Activated B cell treated with CpG ODN at 0.5 μM for 24 hours (primary cell): ENCODE results near the gene CENPF. TPM values are rescaled to one million over a fixed set of nuclear protein-coding genes. Genes with fewer than 3 reads are reported as not detected.
"Not testable (repeated sequence)": the region's sequence is repeated elsewhere in the genome, so short reads cannot be mapped to it uniquely, and the experiment has no call there.

Experiments used
- ATAC-seq: fragments of 200-7000 bp; cut with Tn5 transposase; one replicate; pipeline ENCODE4 v1.10.0; 2021; ENCODE audit warnings: low read depth, mild to moderate bottlenecking, moderate library complexity
- CTCF ChIA-PET: fragments of 350-600 bp; sonication (Branson Sonifier 250); formaldehyde crosslinking; loops from one replicate; lab custom pipeline; 2021; ENCODE audit warnings: antibody characterized with exemption; lab: Charles Lee
- POLR2A ChIA-PET: fragments of 350-600 bp; sonication (Branson Sonifier 250); formaldehyde crosslinking; loops from one replicate; lab custom pipeline; 2021; ENCODE audit warnings: antibody characterized with exemption; lab: Charles Lee
- DNase-seq: peaks from one replicate; pipeline ENCODE4 v3.0.0; 2022
- H3K27ac Mint-ChIP-seq: one replicate; pipeline ENCODE4 v1.8.0; 2020; ENCODE audit warnings: mixed read lengths
- H3K27me3 Mint-ChIP-seq: one replicate; pipeline ENCODE4 v1.8.0; 2021; ENCODE audit warnings: mixed read lengths
- H3K36me3 Mint-ChIP-seq: one replicate; pipeline ENCODE4 v1.8.0; 2021; ENCODE audit warnings: low read depth, mixed read lengths
- H3K4me1 Mint-ChIP-seq: one replicate; pipeline ENCODE4 v1.8.0; 2021; ENCODE audit warnings: mixed read lengths
- H3K4me3 Mint-ChIP-seq: one replicate; pipeline ENCODE4 v1.8.0; 2020; ENCODE audit warnings: mild to moderate bottlenecking, mixed read lengths
- H3K9me3 Mint-ChIP-seq: one replicate; pipeline ENCODE4 v1.8.0; 2020; ENCODE audit warnings: mixed read lengths
- intact Hi-C: fragments of 100-400 bp; cut with micrococcal nuclease; formaldehyde crosslinking; loops from one replicate; pipeline ENCODE4 v1.15.1; 2024
- total RNA-seq: library from RNA; stranded (reverse); gene quantifications from 2 replicates; pipeline ENCODE4 v1.2.3, GENCODE V29; 2022
- TF ChIP-seq, protein P1 (sequence below): fragments of 200-600 bp; IDR thresholded peaks from one replicate; pipeline ENCODE4 v1.8.0; 2022; ENCODE audit warnings: antibody characterized with exemption, mild to moderate bottlenecking

The CENPF gene
- total RNA-seq, 1 donor from 2014 or later = 4.0 TPM

DNA sequence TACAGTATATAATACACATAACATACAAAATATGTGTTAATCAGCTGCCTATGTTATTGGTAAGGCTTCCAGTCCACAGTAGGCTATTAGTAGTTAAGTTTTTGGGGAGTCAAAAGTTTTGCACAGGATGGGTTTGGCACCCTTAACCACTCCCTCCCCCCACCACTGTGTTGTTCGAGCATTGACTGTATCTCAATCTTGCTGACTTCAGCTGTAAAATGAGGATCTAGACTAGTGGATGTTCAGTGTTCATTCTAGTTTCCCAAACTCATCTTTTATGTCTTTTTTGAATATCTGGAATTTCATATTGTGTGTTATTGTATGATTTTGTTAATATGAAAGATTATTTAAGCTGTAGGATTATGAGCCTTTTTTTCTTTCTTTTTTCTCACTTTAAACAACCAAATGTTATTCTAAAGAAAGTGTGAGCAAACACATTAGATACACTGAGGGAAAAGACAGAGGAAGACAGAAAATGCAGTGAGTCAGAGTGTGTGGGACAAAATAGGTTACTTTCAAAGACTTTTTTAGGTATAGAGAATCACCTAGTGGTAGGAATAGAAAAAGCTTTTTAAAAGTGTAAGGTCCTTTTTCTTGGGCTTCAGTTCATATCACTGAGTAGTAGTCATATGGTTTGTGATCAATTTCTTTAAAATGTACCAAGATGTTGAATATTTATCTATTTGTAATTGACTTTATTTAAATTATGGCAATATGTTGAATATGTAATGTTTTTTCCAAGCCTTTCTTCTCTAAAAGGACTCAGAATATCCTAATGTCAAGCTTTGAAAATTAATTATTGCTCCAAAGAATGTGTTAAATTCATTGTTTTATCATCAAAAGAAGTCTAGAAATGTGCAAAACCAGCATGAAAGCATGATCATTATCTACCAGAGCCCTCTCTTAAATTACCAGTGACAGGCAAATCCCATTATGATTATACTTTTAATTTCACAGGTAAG lies 17.9 kb upstream of the CENPF start:
- Mint-ChIP-seq H3K4me3 (no peak overlapping the region), H3K27ac (no peak overlapping the region), H3K27me3 (peaks cover 11% of the 10 kb centered on the region), H3K36me3 (no peaks in the 10 kb centered on the region), H3K9me3 (no peaks in the 10 kb centered on the region), H3K4me1 (no peaks in the 10 kb centered on the region)
- TF ChIP-seq, protein P1, sequence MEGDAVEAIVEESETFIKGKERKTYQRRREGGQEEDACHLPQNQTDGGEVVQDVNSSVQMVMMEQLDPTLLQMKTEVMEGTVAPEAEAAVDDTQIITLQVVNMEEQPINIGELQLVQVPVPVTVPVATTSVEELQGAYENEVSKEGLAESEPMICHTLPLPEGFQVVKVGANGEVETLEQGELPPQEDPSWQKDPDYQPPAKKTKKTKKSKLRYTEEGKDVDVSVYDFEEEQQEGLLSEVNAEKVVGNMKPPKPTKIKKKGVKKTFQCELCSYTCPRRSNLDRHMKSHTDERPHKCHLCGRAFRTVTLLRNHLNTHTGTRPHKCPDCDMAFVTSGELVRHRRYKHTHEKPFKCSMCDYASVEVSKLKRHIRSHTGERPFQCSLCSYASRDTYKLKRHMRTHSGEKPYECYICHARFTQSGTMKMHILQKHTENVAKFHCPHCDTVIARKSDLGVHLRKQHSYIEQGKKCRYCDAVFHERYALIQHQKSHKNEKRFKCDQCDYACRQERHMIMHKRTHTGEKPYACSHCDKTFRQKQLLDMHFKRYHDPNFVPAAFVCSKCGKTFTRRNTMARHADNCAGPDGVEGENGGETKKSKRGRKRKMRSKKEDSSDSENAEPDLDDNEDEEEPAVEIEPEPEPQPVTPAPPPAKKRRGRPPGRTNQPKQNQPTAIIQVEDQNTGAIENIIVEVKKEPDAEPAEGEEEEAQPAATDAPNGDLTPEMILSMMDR = no peak
- CTCF ChIA-PET = interaction anchor here (0.7 to 3.2 kb wide), 3 partner anchors 253 to 256 kb away, joined by 4 to 23 read pairs (median 4); no protein-coding TSS in a partner anchor
- ATAC-seq (no peak), DNase-seq (no peak)
- intact Hi-C loops = loop anchor here (2.0 to 5.0 kb wide), 2 partner anchors 252 to 323 kb away; no protein-coding TSS in a partner anchor
- POLR2A ChIA-PET = interaction anchor here (0.5 kb wide), 1 partner anchor 41 kb away, joined by 3 read pairs; no protein-coding TSS in a partner anchor

DNA sequence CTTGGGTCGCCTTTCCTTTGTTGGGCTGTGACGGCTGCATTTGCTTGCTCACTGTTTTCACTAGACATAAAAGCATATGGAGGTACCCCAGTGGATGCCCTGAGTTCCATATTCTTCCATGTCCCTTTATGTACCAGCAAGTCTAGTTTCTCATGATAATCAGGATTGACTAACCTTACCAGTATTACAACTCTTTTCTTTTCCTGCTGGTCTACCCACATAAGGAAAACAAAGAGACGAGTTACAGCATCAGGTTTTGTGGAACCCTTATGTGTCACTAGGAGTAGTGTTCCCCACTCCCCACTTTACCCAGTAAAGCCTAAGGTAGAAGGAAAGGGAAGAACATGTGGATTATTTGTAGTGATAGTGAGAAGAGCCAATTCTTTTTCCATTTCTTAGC lies 16.4 kb upstream of the CENPF start:
- DNase-seq (no peak), ATAC-seq (no peak)
- intact Hi-C loops = loop anchor here (5.0 kb wide), 1 partner anchor 324 kb away; no protein-coding TSS in a partner anchor
- peaks cover 17% of the 10 kb centered on the region for H3K27me3 Mint-ChIP-seq
- POLR2A ChIA-PET = no interaction called here
- H3K9me3 Mint-ChIP-seq = no peaks in the 10 kb centered on the region
- no peaks in the 10 kb centered on the region for H3K36me3 Mint-ChIP-seq
- no peaks in the 10 kb centered on the region for H3K4me1 Mint-ChIP-seq
- TF ChIP-seq, protein P1 = no peak
- H3K4me3 Mint-ChIP-seq = no peak overlapping the region
- H3K27ac Mint-ChIP-seq = no peak overlapping the region
- CTCF ChIA-PET = no interaction called here

DNA sequence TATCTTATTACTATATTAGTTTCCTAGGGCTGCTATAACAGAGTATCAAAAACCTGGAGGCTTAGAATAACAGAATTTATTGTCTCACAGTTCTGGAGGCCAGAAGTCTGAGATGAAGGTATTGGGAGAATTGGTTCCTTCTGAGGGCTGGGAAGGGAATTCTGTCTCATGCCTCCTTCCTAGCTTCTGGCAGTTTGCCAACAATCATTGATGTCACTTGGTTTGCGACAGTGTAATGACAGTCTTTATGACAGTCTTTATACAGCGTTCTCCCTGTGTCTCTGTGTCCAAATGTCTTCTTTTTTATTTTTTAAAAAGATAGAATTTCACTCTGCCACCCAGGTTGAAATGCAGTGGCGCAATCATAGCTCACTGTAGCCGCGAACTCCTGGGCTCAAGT lies 15.8 kb upstream of the CENPF start:
- CTCF ChIA-PET = no interaction called here
- TF ChIP-seq, protein P1 = no peak
- POLR2A ChIA-PET = no interaction called here
- intact Hi-C loops = loop anchor here (5.0 kb wide), 1 partner anchor 325 kb away; no protein-coding TSS in a partner anchor
- no peak for ATAC-seq
- Mint-ChIP-seq H3K27me3 (peaks cover 16% of the 10 kb centered on the region), H3K27ac (no peak overlapping the region), H3K4me1 (no peaks in the 10 kb centered on the region), H3K4me3 (no peak overlapping the region), H3K9me3 (no peaks in the 10 kb centered on the region), H3K36me3 (no peaks in the 10 kb centered on the region)
- DNase-seq = no peak

DNA sequence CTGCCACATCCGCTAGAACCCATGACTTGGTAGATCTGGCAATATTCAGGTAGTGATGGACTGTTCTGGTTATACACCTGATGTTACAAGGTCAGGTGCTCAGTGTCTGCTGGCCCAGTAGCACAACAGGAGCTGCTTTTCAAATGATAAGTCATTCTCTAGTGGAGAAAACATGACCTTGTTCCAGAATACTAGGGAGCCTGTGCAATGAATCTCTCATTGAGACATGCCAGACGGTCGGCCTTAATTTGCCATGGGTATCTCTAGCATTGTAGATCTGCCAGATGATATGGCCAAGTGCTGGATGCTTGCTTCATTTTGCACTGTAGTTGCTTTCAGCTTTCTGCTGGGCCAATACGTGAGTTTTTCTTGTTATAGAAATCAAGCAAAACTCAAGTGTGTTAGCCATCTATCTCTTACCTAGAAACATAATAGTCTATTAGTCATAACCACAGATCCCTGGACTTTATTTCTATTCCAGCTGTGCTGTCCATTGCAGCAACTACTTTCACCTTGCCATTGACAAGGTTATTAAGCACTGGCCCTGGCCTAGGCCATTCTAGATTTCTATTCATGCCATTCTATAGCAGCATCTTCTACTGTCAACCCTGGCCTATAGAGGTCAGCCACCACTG lies 13.9 kb upstream of the CENPF start:
- intact Hi-C loops = loop anchor here (5.0 kb wide), 1 partner anchor 327 kb away; no protein-coding TSS in a partner anchor
- Mint-ChIP-seq H3K36me3 (no peaks in the 10 kb centered on the region), H3K9me3 (no peaks in the 10 kb centered on the region), H3K4me1 (no peaks in the 10 kb centered on the region), H3K27ac (no peak overlapping the region), H3K4me3 (no peak overlapping the region), H3K27me3 (peaks cover 14% of the 10 kb centered on the region)
- TF ChIP-seq, protein P1 = no peak
- ChIA-PET POLR2A (no interaction called here), CTCF (no interaction called here)
- DNase-seq (no peak), ATAC-seq (no peak)

DNA sequence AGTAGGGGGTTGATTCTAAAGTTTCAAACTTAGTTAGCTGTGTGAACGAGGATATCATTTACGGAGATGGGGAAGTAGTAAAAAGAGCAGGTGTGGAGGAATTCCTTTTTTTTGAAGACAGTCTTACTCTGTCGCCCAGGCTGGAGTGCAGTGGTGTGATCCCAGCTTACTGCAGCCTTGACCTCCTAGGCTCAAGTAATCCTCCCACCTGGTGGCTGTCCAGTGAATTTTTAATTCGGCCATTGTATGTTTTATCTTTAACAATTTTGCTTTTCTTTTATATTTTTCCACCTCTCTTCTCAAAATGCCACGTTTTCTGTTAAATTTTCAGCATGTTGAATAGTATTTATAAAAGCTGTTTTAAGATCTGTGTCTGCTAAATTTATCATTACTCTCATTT lies 12.3 kb upstream of the CENPF start:
- H3K4me1 Mint-ChIP-seq = no peaks in the 10 kb centered on the region
- POLR2A ChIA-PET = no interaction called here

DNA sequence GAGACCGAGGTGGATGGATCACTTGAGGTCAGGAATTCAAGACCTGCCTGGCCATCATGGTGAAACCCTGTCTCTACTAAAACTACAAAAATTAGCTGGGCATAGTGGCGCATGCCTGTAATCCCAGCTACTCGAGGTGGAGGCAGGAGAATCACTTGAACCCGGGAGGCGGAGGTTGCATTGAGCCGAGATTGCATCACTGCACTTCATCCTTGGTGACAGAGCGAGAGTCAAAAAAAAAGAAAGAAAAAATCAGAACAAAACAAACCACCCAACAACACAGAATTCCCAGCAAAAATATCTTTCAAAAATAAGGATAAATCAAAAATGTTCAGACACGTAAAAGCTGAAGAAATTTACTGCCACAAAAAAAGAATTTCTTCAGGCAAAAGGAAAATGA lies 11.1 kb upstream of the CENPF start:
- H3K36me3 Mint-ChIP-seq, DNase-seq, intact Hi-C loops, H3K27ac Mint-ChIP-seq, POLR2A ChIA-PET, H3K4me1 Mint-ChIP-seq, H3K4me3 Mint-ChIP-seq, H3K9me3 Mint-ChIP-seq, ATAC-seq: not testable (repeated sequence)
- peaks cover 12% of the 10 kb centered on the region for H3K27me3 Mint-ChIP-seq
- CTCF ChIA-PET = interaction anchor here (1.0 to 2.2 kb wide), 2 partner anchors 259 to 261 kb away, joined by 3 to 4 read pairs; no protein-coding TSS in a partner anchor

More for the DNA sequence above, 12.3 kb upstream of the CENPF start:
- Mint-ChIP-seq H3K27me3 (peaks cover 14% of the 10 kb centered on the region), H3K36me3 (no peaks in the 10 kb centered on the region), H3K9me3 (no peaks in the 10 kb centered on the region), H3K4me3 (no peak overlapping the region), H3K27ac (no peak overlapping the region)
- CTCF ChIA-PET = interaction anchor here (2.2 kb wide), 1 partner anchor 259 kb away, joined by 4 read pairs; no protein-coding TSS in a partner anchor
- ATAC-seq (no peak), DNase-seq (no peak)
- TF ChIP-seq, protein P1 = no peak
- intact Hi-C loops = no loop called here
